GM21528 (cell line): Measurements from ENCODE around the gene TMEM135.

Source experiments
- ATAC-seq: cut with Tn5 transposase; IDR thresholded peaks from one replicate; pipeline ENCODE4 v1.9.1; 2021; ENCODE audit warnings: mild to moderate bottlenecking, moderate library complexity; ENCODE audit not compliant: unreplicated experiment, low FRiP score

Gene TMEM135

GRCh38 chr11:87295237-87295636 is 257.5 kb downstream of the TMEM135 start:
- no peak for ATAC-seq

- ATAC-seq: no peak
These were observed 258.9 kb downstream of the TMEM135 start for GRCh38 chr11:87296627-87297026.

GRCh38 chr11:87298155-87298554 is 260.4 kb downstream of the TMEM135 start:
- ATAC-seq: no peak

GRCh38 chr11:87299041-87299481 is 261.3 kb downstream of the TMEM135 start:
- ATAC-seq: no peak

- ATAC-seq: no peak
These were observed 263.1 kb downstream of the TMEM135 start for GRCh38 chr11:87300640-87301380.

GRCh38 chr11:87301785-87302540 is 264.2 kb downstream of the TMEM135 start:
- no peak for ATAC-seq

- ATAC-seq: no peak
These were observed 266.7 kb downstream of the TMEM135 start for GRCh38 chr11:87304412-87304811.

- no peak for ATAC-seq
These were observed 268.6 kb downstream of the TMEM135 start for GRCh38 chr11:87306262-87306851.

GRCh38 chr11:87307101-87307500 is 269.4 kb downstream of the TMEM135 start:
- no peak for ATAC-seq

GRCh38 chr11:87315229-87315628 is 277.5 kb downstream of the TMEM135 start:
- no peak for ATAC-seq

- ATAC-seq: no peak
These were observed 278.8 kb downstream of the TMEM135 start for GRCh38 chr11:87316491-87316890.

- no peak for ATAC-seq
These were observed 279.7 kb downstream of the TMEM135 start for GRCh38 chr11:87317441-87317840.

- ATAC-seq: no peak
These were observed 282.4 kb downstream of the TMEM135 start for GRCh38 chr11:87320123-87320522.

- ATAC-seq: no peak
These were observed 284.8 kb downstream of the TMEM135 start for GRCh38 chr11:87322568-87322967.

- no peak for ATAC-seq
These were observed 286.2 kb downstream of the TMEM135 start for GRCh38 chr11:87323899-87324298.

GRCh38 chr11:87324817-87325489 is 287.2 kb downstream of the TMEM135 start:
- no peak for ATAC-seq

- no peak for ATAC-seq
These were observed 287.7 kb downstream of the TMEM135 start for GRCh38 chr11:87325490-87325872.

- ATAC-seq: no peak
These were observed 288.9 kb downstream of the TMEM135 start for GRCh38 chr11:87326594-87326993.

GRCh38 chr11:87329172-87329571 is 291.4 kb downstream of the TMEM135 start:
- no peak for ATAC-seq

- no peak for ATAC-seq
These were observed 292.5 kb downstream of the TMEM135 start for GRCh38 chr11:87330187-87330601.

- no peak for ATAC-seq
These were observed 293.5 kb downstream of the TMEM135 start for GRCh38 chr11:87331273-87331672.
